ENCODE results near the gene NTRK1.

- TF ChIP-seq CTCF (IDR thresholded peaks at IDR 0.05) (no peak), EZH2 (IDR thresholded peaks at IDR 0.05; ENCODE audit: borderline replicate concordance, insufficient read depth, low read depth, low read length, poor library complexity, severe bottlenecking) (no peak)
Observed at GRCh38 chr1:156883919-156884318, 23.3 kb downstream of the NTRK1 start.

All from B cell (primary cell).